ENCODE results near the gene ALK. TPM values are rescaled to one million over a fixed set of nuclear protein-coding genes. Genes with fewer than 3 reads are reported as not detected.

ALK gene
- total and polyA plus RNA-seq, 2 experiments from 2014 or later, result 0.35 TPM; not detected in 1

- no peaks in the 10 kb centered on the region for H3K9me3 Mint-ChIP-seq
- Histone ChIP-seq H4K20me1 (replicated peaks; ENCODE audit: insufficient read depth) (no peaks in the 10 kb centered on the region), H3F3A (replicated peaks; ENCODE audit: low read depth) (no peaks in the 10 kb centered on the region), H3K4me2 (no peak overlapping the region), H3K4me1 (ENCODE audit: insufficient read depth) (no peaks in the 10 kb centered on the region), H2AFZ (no peak overlapping the region), H3K4me3 (no peak overlapping the region), H3K79me2 (replicated peaks; ENCODE audit: insufficient read depth) (no peaks in the 10 kb centered on the region), H3K27me3 (ENCODE audit: insufficient read depth) (no peaks in the 10 kb centered on the region), H3K36me3 (ENCODE audit: insufficient read depth) (no peaks in the 10 kb centered on the region), H3K9me2 (ENCODE audit: insufficient read depth) (peaks cover 5% of the 10 kb centered on the region), H3K27ac (ENCODE audit: low read depth) (no peak overlapping the region)
- H3K27me3 Mint-ChIP-seq (ENCODE audit: insufficient read depth, low read depth, poor library complexity), result peaks cover 1% of the 10 kb centered on the region
- no peak overlapping the region for H3K27ac Mint-ChIP-seq
- ATAC-seq (no peak), DNase-seq (ENCODE audit: low spot score) (no peak)
- H3K4me3 Mint-ChIP-seq, result no peak overlapping the region
- TF ChIP-seq NANOG (IDR thresholded peaks at IDR 0.05; ENCODE audit: borderline replicate concordance), result no peak
- TF ChIP-seq STAT1 (IDR thresholded peaks at IDR 0.05; ENCODE audit: unreplicated experiment), result no peak
- no peak for TF ChIP-seq ZNF114 (CRISPR knock-in tag; IDR thresholded peaks at IDR 0.05)
- no peak for TF ChIP-seq JUNB (IDR thresholded peaks at IDR 0.05; ENCODE audit: unreplicated experiment)
- no peak for TF ChIP-seq CTCF (conservative IDR thresholded peaks at IDR 0.05; ENCODE audit: low read depth in 2 of 2)
- TF ChIP-seq CREB1 (CRISPR knock-in tag; IDR thresholded peaks at IDR 0.05; ENCODE audit: low read depth), result no peak
- TF ChIP-seq ETS1 (IDR thresholded peaks at IDR 0.05), result no peak
- no peak for TF ChIP-seq ZNF462 (CRISPR knock-in tag; IDR thresholded peaks at IDR 0.05)
- no peak for TF ChIP-seq EZH2 (IDR thresholded peaks at IDR 0.05; ENCODE audit: low read depth, unreplicated experiment)
- no peak for TF ChIP-seq REST (IDR thresholded peaks at IDR 0.05; ENCODE audit: unreplicated experiment)
- no peak for TF ChIP-seq EZH2phosphoT487 (IDR thresholded peaks at IDR 0.05; ENCODE audit: unreplicated experiment)
- no peak for TF ChIP-seq POLR2AphosphoS5 (IDR thresholded peaks at IDR 0.05; ENCODE audit: low read depth)
- TF ChIP-seq ZNF331 (CRISPR knock-in tag; IDR thresholded peaks at IDR 0.05; ENCODE audit: low read depth), result no peak
- no peaks in the 10 kb centered on the region for H3K4me1 Mint-ChIP-seq
- H3K36me3 Mint-ChIP-seq (ENCODE audit: low read depth), result no peaks in the 10 kb centered on the region
Observed at GRCh38 chr2:29741132-29741531, 180.3 kb downstream of the ALK start.
